GM21576 (cell line): ENCODE data around the gene CNTNAP2.

ENCODE experiments used
- ATAC-seq: cut with Tn5 transposase; IDR thresholded peaks from one replicate; pipeline ENCODE4 v1.9.1; 2021; ENCODE audit warnings: mild to moderate bottlenecking, moderate library complexity; ENCODE audit not compliant: unreplicated experiment

The CNTNAP2 gene

GRCh38 chr7:146285418-146285817 lies 168.8 kb downstream of the CNTNAP2 start:
- ATAC-seq: no peak

GRCh38 chr7:146290746-146291145 lies 174.1 kb downstream of the CNTNAP2 start:
- ATAC-seq: no peak

GRCh38 chr7:146291900-146292299 lies 175.3 kb downstream of the CNTNAP2 start:
- no peak for ATAC-seq

- no peak for ATAC-seq
Measured at GRCh38 chr7:146296028-146296427, 179.4 kb downstream of the CNTNAP2 start.

GRCh38 chr7:146314962-146315361 lies 198.4 kb downstream of the CNTNAP2 start:
- ATAC-seq: no peak

GRCh38 chr7:146319629-146320028 lies 203.0 kb downstream of the CNTNAP2 start:
- ATAC-seq: no peak

GRCh38 chr7:146321301-146321700 lies 204.7 kb downstream of the CNTNAP2 start:
- ATAC-seq: no peak

- no peak for ATAC-seq
Measured at GRCh38 chr7:146331369-146331768, 214.8 kb downstream of the CNTNAP2 start.

GRCh38 chr7:146345251-146345650 lies 228.7 kb downstream of the CNTNAP2 start:
- no peak for ATAC-seq

- ATAC-seq: no peak
Measured at GRCh38 chr7:146346096-146346495, 229.5 kb downstream of the CNTNAP2 start.

GRCh38 chr7:146355216-146355615 lies 238.6 kb downstream of the CNTNAP2 start:
- ATAC-seq: no peak

GRCh38 chr7:146359176-146359575 lies 242.6 kb downstream of the CNTNAP2 start:
- no peak for ATAC-seq

GRCh38 chr7:146366938-146367337 lies 250.3 kb downstream of the CNTNAP2 start:
- ATAC-seq: no peak

- no peak for ATAC-seq
Measured at GRCh38 chr7:146370171-146370570, 253.6 kb downstream of the CNTNAP2 start.

GRCh38 chr7:146375170-146375569 lies 258.6 kb downstream of the CNTNAP2 start:
- ATAC-seq: no peak

- ATAC-seq: no peak
Measured at GRCh38 chr7:146378196-146378595, 261.6 kb downstream of the CNTNAP2 start.

- ATAC-seq: no peak
Measured at GRCh38 chr7:146387140-146387539, 270.5 kb downstream of the CNTNAP2 start.

GRCh38 chr7:146388928-146389327 lies 272.3 kb downstream of the CNTNAP2 start:
- ATAC-seq: no peak

- ATAC-seq: no peak
Measured at GRCh38 chr7:146393346-146393745, 276.7 kb downstream of the CNTNAP2 start.

- no peak for ATAC-seq
Measured at GRCh38 chr7:146397141-146397540, 280.5 kb downstream of the CNTNAP2 start.

GRCh38 chr7:146401939-146402338 lies 285.3 kb downstream of the CNTNAP2 start:
- ATAC-seq: no peak

- ATAC-seq: no peak
Measured at GRCh38 chr7:146405737-146406136, 289.1 kb downstream of the CNTNAP2 start.

- ATAC-seq: no peak
Measured at GRCh38 chr7:146411975-146412374, 295.4 kb downstream of the CNTNAP2 start.

GRCh38 chr7:146412781-146413180 lies 296.2 kb downstream of the CNTNAP2 start:
- ATAC-seq: no peak
